KOPT-K1 (cell line): Measurements from ENCODE around the gene PABPN1.

Experiments
- H3K27ac ChIP-seq: fragments of 200-600 bp; sonication (generic); 2 replicates; pipeline ENCODE4 v1.5.1; 2016; ENCODE audit warnings: antibody characterized with exemption, mild to moderate bottlenecking, low read depth, low read length; ENCODE audit not compliant: poor library complexity, severe bottlenecking
- H3K36me3 ChIP-seq: fragments of 200-600 bp; sonication (generic); 2 replicates; pipeline ENCODE4 v1.5.1; 2017; ENCODE audit warnings: antibody characterized with exemption, mild to moderate bottlenecking, low read length, moderate library complexity; ENCODE audit not compliant: insufficient read depth
- H3K9me3 ChIP-seq: fragments of 200-600 bp; sonication (generic); 2 replicates; pipeline ENCODE4 v1.5.1; 2017; ENCODE audit warnings: antibody characterized with exemption, low read length, mild to moderate bottlenecking; ENCODE audit not compliant: insufficient read depth, poor library complexity, severe bottlenecking

The PABPN1 gene

DNA sequence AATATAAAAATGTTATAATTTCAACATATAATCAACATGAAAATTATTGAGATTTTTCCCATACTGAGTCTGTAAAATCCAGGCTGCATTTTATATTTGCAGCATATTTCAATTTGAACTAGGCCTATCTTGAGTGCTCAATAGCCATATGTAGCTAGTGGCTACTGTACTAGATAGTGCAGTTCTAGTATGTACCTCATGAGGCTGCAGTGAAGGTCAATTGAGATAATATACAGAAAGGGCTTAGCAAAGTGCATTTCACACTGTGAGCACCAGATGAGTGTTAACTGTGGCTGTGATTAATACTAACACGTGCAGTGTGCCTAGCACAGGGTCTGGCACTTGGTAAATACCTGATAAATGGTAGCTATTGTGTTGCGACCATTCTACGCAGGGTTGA is 36.8 kb downstream of the PABPN1 start:
- no peak overlapping the region for H3K27ac ChIP-seq
- no peaks in the 10 kb centered on the region for H3K9me3 ChIP-seq
- no peaks in the 10 kb centered on the region for H3K36me3 ChIP-seq

DNA sequence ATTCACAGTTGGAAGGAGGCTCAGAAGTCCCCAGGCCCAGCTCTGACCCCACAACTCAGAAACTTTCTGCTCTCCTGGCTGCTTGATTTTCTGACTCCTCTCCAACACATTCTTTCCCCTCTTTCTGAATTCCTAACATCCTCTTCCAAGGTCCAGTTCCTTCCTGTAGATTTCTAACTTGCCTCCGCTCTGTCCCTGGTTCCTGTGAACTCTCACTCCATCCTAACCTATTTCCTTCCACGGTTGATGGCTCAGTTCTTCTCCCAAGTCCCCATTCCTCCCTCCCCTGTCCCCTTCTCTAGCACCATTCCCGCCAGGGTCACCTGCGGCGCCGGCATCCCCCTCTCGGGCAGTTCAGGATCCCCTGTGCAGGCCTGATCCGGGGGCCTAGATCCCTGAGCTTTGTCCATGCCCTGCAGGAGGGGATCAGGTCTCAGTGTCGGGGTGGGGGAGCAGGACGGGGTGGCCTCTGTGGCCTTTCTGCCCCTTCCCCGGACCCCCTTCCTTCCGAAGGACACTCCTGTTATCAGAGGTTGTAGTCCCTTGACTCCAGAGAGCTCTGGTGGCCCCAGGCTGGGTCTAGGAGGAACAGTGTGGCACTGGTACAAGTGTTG is 37.4 kb downstream of the PABPN1 start:
- H3K27ac ChIP-seq = no peak overlapping the region
- H3K36me3 ChIP-seq = no peaks in the 10 kb centered on the region
- H3K9me3 ChIP-seq = no peaks in the 10 kb centered on the region

DNA sequence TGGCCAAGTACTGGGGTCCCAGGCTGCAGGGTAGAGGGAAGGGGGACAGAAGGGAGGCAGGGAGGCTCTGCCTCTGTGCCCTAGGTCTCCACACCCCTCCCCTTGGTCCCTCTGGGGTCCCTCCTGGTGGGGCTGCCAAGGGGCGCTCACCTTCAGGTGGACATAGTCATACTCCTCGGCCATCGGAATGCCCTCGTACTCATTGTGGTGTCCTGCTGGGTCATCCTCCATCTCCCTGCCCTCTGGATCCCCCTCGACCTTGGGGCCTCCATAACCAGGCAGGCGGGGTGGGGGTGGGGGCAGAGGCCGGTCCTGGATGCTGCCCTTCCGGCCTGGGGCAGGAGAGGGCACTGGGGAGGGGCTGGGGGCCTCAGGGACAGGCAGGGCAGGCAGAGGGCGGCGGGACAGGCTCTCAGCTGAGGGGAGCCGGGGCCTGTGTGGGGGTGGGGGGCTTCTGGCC is 37.9 kb downstream of the PABPN1 start:
- Histone ChIP-seq H3K27ac (no peak overlapping the region), H3K36me3 (no peaks in the 10 kb centered on the region), H3K9me3 (no peaks in the 10 kb centered on the region)

DNA sequence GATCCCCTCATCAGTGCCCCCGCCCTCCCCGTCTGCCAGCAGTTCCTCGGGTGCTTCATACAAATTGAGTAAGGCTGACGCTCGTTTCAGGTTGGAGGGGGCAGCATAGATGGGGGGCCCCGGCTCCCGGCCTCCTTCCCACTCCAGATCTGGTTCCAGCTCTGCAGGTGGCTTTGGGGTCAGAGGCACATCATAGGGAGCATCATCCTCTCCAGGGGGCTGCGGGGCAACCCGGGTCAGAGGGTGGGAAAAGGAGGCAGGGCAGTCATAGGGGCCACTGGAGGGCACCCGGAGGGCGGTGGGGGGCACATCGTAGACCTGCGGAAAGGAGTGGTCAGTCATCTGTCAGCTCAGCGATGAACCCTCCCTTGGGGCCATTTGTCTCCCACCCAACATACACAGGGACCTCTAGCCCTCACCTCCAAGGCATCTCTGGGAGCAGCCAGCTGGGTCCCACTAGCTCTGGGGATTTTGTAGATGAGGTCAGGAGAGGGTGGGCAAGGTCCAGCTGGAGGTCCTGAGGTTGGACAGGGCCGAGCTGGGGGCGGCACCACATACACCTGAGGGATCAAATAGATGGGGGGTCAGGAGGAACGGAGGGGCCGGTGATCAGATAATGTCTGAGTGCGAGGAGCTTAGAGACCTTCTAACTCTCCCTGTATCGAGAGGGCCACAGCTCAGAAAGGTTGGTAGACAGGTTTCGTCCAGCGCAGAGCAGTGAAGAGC is 38.6 kb downstream of the PABPN1 start:
- H3K27ac ChIP-seq = no peak overlapping the region
- no peaks in the 10 kb centered on the region for H3K36me3 ChIP-seq
- no peaks in the 10 kb centered on the region for H3K9me3 ChIP-seq

DNA sequence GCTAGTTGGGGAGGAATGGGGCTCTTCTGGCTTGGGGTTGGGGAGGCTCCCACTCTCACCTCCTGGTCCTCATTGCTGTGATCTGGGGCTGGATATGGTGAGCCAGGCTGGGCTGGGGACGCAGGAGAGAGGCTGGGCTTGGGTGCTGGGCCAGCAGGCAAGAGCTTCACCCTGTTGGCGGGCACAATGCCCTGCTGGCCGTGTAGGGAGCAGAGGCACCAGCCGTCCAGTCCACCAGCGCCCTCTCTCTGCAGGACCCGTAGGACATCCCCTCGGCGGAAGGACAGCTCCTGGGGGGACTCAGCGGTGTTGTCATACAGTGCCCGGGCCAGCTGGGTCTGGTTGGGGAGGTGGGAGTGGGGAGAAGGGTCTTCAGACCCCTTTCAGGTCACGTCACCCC is 39.2 kb downstream of the PABPN1 start:
- Histone ChIP-seq H3K36me3 (no peaks in the 10 kb centered on the region), H3K27ac (no peak overlapping the region), H3K9me3 (no peaks in the 10 kb centered on the region)

DNA sequence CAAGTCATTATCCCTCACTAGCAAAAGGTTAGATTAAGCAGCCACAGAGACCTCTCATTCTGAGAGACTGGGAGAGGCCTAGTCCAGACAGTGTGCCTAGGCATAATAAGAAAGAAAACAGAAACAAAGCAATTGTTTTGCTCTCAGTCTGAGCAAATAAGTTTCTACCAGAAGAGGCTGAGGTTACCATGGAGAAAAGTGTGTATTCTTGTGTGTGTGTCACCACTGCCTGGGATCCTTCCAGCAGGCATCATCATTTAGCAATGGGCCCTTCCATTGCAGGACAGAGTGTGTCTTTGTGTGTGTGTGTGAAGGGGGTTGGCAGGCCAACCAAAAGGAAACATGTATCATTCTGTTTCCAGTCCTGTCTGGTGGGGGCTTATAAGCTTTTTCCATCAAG is 40.1 kb downstream of the PABPN1 start:
- Histone ChIP-seq H3K27ac (no peak overlapping the region), H3K36me3 (no peaks in the 10 kb centered on the region)

DNA sequence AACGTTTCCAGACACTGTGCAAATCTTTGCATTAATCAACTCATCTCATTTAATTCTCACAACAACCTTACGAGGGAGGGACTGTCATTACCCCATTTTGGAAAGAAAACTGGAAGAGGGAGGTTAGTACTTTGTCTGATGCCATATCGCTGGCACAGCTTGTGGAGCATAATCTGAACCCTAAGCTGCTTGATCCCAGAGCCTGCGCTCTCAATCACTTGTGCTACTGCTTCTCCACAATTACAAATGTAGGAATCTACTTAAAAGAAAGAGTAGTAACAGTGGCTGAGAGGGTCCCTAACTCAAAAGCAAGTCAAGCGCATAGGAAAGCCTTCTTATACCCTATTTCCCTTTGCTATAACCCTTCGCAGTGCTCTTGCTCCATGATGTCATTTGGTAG is 40.5 kb downstream of the PABPN1 start:
- Histone ChIP-seq H3K27ac (no peak overlapping the region), H3K36me3 (no peaks in the 10 kb centered on the region)

More for the DNA sequence above, 40.1 kb downstream of the PABPN1 start:
- no peaks in the 10 kb centered on the region for H3K9me3 ChIP-seq

DNA sequence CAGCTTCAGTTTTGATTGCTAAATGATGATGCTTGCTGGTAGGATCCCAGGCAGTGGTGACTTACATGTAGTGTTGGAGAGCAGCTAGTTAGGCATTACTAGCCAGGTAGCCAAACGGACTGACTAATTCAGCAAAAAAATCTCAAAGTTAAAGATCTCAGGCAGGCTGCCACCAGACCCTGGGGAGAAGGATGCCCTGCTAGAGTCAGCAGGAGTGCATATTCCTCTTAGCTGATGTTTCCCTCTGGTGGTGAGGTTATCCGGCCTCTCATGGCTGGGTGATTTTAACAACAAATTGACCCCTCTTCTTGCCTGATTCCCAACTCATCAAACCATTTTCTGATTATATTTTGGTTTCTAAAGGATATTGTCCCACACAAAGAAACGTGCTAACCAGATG is 40.9 kb downstream of the PABPN1 start:
- no peaks in the 10 kb centered on the region for H3K9me3 ChIP-seq
- no peak overlapping the region for H3K27ac ChIP-seq
- no peaks in the 10 kb centered on the region for H3K36me3 ChIP-seq

More for the DNA sequence above, 40.5 kb downstream of the PABPN1 start:
- H3K9me3 ChIP-seq = no peaks in the 10 kb centered on the region

DNA sequence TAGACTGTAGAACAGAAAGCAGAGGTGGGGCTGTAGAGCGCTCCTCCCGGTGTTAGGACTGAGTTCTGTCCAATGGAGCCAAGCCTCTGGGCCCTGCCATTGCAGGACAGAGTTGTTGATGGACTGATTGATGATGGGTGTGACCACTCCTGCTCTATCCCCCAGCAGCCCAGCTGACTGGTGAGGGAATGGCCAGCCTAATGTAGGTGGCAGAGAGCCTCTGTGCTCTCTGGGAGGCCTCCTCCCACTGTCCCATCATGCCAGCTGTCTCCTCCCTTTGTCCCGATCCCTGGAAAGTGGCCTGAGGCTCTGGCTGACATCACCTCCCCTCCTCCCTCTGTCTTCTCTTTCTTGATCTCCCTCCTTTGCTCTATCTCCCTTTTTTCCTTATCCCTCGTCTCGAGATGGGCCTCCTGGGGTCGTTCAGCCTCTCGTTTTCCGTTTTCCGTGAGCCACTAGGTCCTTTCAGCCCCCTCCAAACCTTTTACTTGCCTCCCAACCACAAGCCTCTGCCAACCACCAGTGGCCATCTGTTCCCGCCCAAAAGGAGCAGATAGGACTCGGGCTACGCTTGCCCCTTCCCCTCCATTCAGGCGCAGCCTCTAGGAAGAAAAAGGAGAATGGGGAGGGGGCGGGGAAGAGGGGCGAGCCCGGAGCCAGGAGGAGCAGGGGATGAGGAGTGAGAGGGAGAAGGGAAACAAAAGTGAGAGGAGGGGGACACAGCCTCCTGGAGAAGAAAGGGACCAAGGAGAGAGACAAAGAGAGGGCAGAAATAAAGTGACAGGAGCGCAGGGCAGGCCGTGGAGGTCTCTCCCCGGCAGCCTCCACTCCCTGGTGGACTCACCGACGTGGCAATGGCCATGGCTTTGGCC is 43.1 kb downstream of the PABPN1 start:
- Histone ChIP-seq H3K27ac (no peak overlapping the region), H3K9me3 (no peaks in the 10 kb centered on the region)

DNA sequence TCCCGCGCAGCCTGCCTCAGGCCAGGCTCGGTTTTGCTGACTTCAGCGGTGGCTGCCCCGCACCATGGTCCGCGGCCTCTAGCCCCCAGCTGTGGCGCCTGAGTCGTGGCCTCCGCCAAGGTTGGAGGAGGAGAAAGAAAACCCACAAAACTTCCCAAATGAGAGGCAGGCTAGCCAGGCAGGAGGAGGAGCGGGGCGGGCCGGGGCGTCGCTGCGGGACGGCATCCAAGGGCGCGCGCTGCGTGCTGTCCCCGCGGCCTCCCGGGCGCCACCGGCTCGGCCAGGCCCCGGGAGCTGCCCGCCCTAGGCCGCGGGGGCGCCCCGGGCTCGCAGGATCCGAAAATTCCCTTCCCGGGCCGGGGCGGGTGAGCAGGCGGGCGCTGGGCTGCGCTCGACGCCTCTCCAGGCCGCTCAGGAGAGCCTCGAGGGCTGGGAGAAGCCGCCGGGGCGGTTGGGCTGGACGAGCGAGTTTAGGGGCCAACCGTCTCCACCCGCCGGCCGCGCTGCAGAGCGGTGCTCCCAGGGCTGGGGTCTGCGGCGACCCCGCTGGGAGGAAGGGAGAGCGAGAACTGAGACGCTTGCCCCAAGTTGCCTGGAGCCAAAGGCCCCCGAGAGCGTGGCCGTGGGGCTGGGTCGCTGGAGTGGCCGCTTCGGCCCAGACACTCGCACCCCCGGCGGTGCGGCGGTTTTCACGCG is 43.9 kb downstream of the PABPN1 start, which contains the start of gene EFS:
Gene EFS (minus strand): TSS at position 137 of the 696 bp plus-strand sequence. CDS start 147 bp downstream, outside the sequence.
- Histone ChIP-seq H3K27ac (no peak within 1 kb of the TSS), H3K36me3 (no peaks in the 10 kb centered on the region), H3K9me3 (no peaks in the 10 kb centered on the region)

More for the DNA sequence above, 43.1 kb downstream of the PABPN1 start:
- no peaks in the 10 kb centered on the region for H3K36me3 ChIP-seq

DNA sequence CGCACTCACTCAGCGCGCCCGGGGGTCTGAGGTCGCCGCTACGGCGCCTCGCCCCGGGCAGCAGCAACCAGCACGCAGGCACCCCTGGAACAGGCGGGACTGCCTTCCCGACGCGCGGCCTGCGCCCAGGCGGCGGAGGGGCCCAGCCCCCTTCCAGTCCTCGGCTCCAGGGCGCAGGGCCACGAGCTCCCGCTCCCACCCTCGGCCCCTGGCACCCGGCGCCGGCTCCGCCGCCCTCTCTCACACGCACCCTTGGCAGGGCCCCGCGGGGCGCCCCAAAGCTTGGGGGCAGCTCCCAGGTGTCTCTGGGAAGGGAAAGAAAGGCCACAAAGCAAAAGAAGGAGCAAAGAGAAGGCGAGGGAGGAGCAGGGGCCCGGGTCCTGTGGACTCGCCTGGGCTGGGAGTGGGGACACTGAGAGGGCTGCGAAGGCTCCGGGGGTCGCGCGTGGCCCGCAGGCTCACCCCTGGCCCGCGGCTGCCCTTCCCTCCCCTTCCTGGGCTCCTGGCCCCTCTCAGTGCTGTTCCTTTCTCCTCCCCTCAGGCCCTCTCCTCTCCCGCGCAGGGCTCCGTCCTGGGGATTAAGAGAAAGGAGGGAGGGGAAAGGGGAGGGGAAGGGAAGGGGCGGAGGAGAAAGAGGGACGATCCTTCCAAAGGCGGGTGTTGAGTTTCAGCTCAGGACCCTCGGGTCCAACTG is 44.6 kb downstream of the PABPN1 start:
- no peak overlapping the region for H3K27ac ChIP-seq
- H3K9me3 ChIP-seq = no peaks in the 10 kb centered on the region
- no peaks in the 10 kb centered on the region for H3K36me3 ChIP-seq

DNA sequence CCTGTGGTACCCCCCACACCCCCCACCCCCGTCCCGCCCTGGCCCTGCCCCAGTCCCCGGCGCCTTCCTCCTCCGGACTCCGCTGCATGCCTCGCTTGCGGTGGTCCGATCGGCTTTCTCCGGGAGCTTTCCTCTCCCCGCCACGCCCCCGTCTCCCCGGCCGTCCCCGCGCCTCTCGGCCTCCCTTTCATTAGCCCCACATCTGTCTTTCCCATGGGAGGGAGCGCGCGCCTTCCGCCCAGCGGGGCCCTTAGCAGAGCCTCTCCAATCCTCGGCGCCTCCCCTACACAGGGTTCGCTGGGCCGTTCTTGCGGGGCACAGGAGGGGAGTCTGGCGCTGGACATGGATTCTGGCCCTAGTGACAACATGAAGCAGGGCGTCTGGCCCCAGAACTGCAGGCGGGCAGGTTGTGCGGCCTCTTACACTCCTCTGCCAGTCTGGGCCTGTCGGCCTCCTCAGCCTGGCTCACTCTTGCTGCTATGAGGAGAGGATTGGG is 45.2 kb downstream of the PABPN1 start:
- no peak overlapping the region for H3K27ac ChIP-seq
- no peaks in the 10 kb centered on the region for H3K36me3 ChIP-seq
- no peaks in the 10 kb centered on the region for H3K9me3 ChIP-seq

DNA sequence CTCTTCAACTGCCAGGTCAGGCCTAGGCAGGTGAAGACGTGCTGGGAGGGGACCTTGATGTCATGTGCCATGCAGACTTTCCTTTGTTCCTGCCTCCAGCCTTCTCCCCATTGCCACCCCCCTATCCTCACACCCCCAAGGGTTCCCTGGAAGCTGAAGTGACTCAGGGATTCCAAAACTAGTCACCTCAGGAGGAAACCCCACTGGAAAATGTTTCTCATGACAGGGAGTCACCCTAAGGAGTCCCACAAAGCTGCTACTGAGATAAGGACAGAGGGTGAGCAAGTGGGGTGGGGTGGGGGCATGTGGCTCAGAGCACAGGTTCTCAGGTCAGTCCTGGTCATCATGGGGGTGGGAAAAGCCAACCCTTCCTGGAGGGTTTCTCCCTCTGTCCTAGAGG is 49.0 kb downstream of the PABPN1 start:
- H3K9me3 ChIP-seq = no peaks in the 10 kb centered on the region
- no peaks in the 10 kb centered on the region for H3K36me3 ChIP-seq
- no peak overlapping the region for H3K27ac ChIP-seq

DNA sequence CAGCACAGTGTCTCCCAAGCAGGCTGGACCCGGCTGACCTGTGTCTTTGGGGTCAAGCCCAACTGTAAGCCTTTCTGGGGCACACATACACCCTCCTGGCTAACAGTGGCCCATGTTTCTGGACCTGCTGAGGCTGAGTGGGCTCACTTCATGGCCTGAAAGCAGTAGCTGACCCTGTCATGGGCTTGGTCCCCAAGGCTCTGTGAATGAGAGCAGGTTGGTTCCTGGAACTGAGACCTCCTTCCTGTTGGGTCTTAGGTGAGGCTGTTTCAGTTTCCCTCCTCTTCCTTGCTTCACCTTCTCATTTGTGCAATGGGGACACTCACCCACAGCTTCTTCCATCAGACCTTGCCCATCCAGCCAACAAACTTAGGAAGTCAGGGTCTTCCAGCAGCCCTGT is 50.6 kb downstream of the PABPN1 start:
- no peaks in the 10 kb centered on the region for H3K9me3 ChIP-seq
- no peaks in the 10 kb centered on the region for H3K36me3 ChIP-seq
- H3K27ac ChIP-seq = no peak overlapping the region
